Activated CD4-positive, alpha-beta memory T cell treated with anti-CD3 and anti-CD28 coated beads, Interleukin-2, amount 10 ng/mL, durations not matched to agents 7 days and 5 days (primary cell): ENCODE data around the gene INCENP. TPM values are rescaled to one million over a fixed set of nuclear protein-coding genes. Genes with fewer than 3 reads are reported as not detected.
A peak's percentile ranks its signal among the peaks of the same experiment; 100 is the strongest.
"Not testable (repeated sequence)": the region's sequence is repeated elsewhere in the genome, so short reads cannot be mapped to it uniquely, and the experiment has no call there.

Experiments used
- CTCF ChIA-PET: fragments of 350-600 bp; sonication (Branson Sonifier 250); formaldehyde crosslinking; loops from one replicate; lab custom pipeline; 2021; ENCODE audit warnings: antibody characterized with exemption, inconsistent platforms; lab: Charles Lee
- POLR2A ChIA-PET: fragments of 350-600 bp; sonication (Branson Sonifier 250); formaldehyde crosslinking; loops from one replicate; lab custom pipeline; 2021; ENCODE audit warnings: antibody characterized with exemption; lab: Charles Lee
- DNase-seq: peaks from one replicate; pipeline ENCODE4 v3.0.0-alpha.2; 2020
- H3K27ac Mint-ChIP-seq: one replicate; pipeline ENCODE4 v1.8.0; 2021; ENCODE audit warnings: mild to moderate bottlenecking, mixed read lengths
- H3K27me3 Mint-ChIP-seq: one replicate; pipeline ENCODE4 v1.8.0; 2021; ENCODE audit warnings: mixed read lengths
- H3K36me3 Mint-ChIP-seq: one replicate; pipeline ENCODE4 v1.8.0; 2021; ENCODE audit warnings: low read depth, mixed read lengths
- H3K4me1 Mint-ChIP-seq: one replicate; pipeline ENCODE4 v1.8.0; 2021; ENCODE audit warnings: mixed read lengths
- H3K4me3 Mint-ChIP-seq: one replicate; pipeline ENCODE4 v1.8.0; 2021; ENCODE audit warnings: mild to moderate bottlenecking, mixed read lengths
- H3K9me3 Mint-ChIP-seq: one replicate; pipeline ENCODE4 v1.8.0; 2021; ENCODE audit warnings: mixed read lengths
- total RNA-seq, 2 experiments: library from RNA; stranded (reverse); gene quantifications; one replicate each; pipeline ENCODE4 v1.2.3, GENCODE V29; 2021

INCENP gene
- 100 to 1,000 TPM; 156 to 169 TPM for total RNA-seq

- POLR2A ChIA-PET, result interaction anchor here (0.8 to 2.8 kb wide), 13 partner anchors 8 to 331 kb away, joined by 3 to 14 read pairs (median 4); partner anchors contain the start of genes FEN1 and FTH1
- CTCF ChIA-PET, result interaction anchor here (1.0 to 3.2 kb wide), 7 partner anchors 10 to 331 kb away, joined by 3 to 11 read pairs (median 5); partner anchors contain the start of gene FEN1
- H3K27me3 Mint-ChIP-seq, result peaks cover 4% of the 10 kb centered on the region
Measured at GRCh38 chr11:62123669-62124185, at the start of gene INCENP. Gene INCENP (plus strand): TSS chr11:62124011. CDS start chr11:62128162, 4,151 bp downstream.

GRCh38 chr11:62075438-62075837 is 48.4 kb upstream of the INCENP start:
- H3K27me3 Mint-ChIP-seq, result no peaks in the 10 kb centered on the region
- no peaks in the 10 kb centered on the region for H3K9me3 Mint-ChIP-seq
- no peak overlapping the region for H3K27ac Mint-ChIP-seq
- H3K4me1 Mint-ChIP-seq, result no peaks in the 10 kb centered on the region
- no peak for DNase-seq
- H3K4me3 Mint-ChIP-seq, result no peak overlapping the region
- no peaks in the 10 kb centered on the region for H3K36me3 Mint-ChIP-seq
- POLR2A ChIA-PET, result no interaction called here
- CTCF ChIA-PET, result no interaction called here

More at GRCh38 chr11:62123669-62124185, at the start of gene INCENP:
- Mint-ChIP-seq H3K9me3 (no peaks in the 10 kb centered on the region), H3K36me3 (peaks cover 34% of the 10 kb centered on the region), H3K4me1 (peaks cover 43% of the 10 kb centered on the region), H3K27ac (peak within 1 kb of the TSS; percentile 87), H3K4me3 (peak within 1 kb of the TSS; percentile 93)
- peak; percentile 96 for DNase-seq

- no peak for DNase-seq
- no peak overlapping the region for H3K27ac Mint-ChIP-seq
- H3K4me1 Mint-ChIP-seq, result peaks cover 7% of the 10 kb centered on the region
- ChIA-PET POLR2A (no interaction called here), CTCF (interaction anchor here (0.7 kb wide), 1 partner anchor 212 kb away, joined by 3 read pairs; no protein-coding TSS in a partner anchor)
- H3K36me3 Mint-ChIP-seq, result no peaks in the 10 kb centered on the region
- no peak overlapping the region for H3K4me3 Mint-ChIP-seq
- H3K9me3 Mint-ChIP-seq, result no peaks in the 10 kb centered on the region
- H3K27me3 Mint-ChIP-seq, result no peaks in the 10 kb centered on the region
Measured at GRCh38 chr11:62077132-62077531, 46.7 kb upstream of the INCENP start.

GRCh38 chr11:62081378-62082291 is 42.2 kb upstream of the INCENP start:
- H3K4me1 Mint-ChIP-seq, result peaks cover 8% of the 10 kb centered on the region
- peak; percentile 83 for DNase-seq
- H3K4me3 Mint-ChIP-seq, result no peak overlapping the region
- no peaks in the 10 kb centered on the region for H3K9me3 Mint-ChIP-seq
- no peak overlapping the region for H3K27ac Mint-ChIP-seq
- POLR2A ChIA-PET, result interaction anchor here (1.0 to 2.1 kb wide), 8 partner anchors 41 to 288 kb away, joined by 3 to 18 read pairs (median 4); partner anchors contain the start of genes BEST1, FEN1, FTH1 and TMEM258
- CTCF ChIA-PET, result interaction anchor here (0.6 to 11.6 kb wide), 67 partner anchors 8 to 334 kb away, joined by 3 to 295 read pairs (median 4); partner anchors contain the start of genes BEST1, FADS3, FEN1 and FTH1
- H3K36me3 Mint-ChIP-seq, result no peaks in the 10 kb centered on the region
- no peaks in the 10 kb centered on the region for H3K27me3 Mint-ChIP-seq

GRCh38 chr11:62082292-62082657 is 41.5 kb upstream of the INCENP start:
- H3K4me3 Mint-ChIP-seq, result no peak overlapping the region
- H3K9me3 Mint-ChIP-seq, result no peaks in the 10 kb centered on the region
- POLR2A ChIA-PET, result interaction anchor here (1.0 to 2.1 kb wide), 7 partner anchors 110 to 289 kb away, joined by 3 to 18 read pairs (median 4); partner anchors contain the start of genes BEST1, FEN1, FTH1 and TMEM258
- H3K27me3 Mint-ChIP-seq, result no peaks in the 10 kb centered on the region
- H3K27ac Mint-ChIP-seq, result no peak overlapping the region
- H3K36me3 Mint-ChIP-seq, result no peaks in the 10 kb centered on the region
- peaks cover 8% of the 10 kb centered on the region for H3K4me1 Mint-ChIP-seq
- CTCF ChIA-PET, result interaction anchor here (0.6 to 11.6 kb wide), 63 partner anchors 8 to 333 kb away, joined by 3 to 295 read pairs (median 5); partner anchors contain the start of genes BEST1, FADS3, FEN1 and FTH1
- DNase-seq, result no peak

- CTCF ChIA-PET, result interaction anchor here (1.3 to 11.6 kb wide), 4 partner anchors 17 to 185 kb away, joined by 3 to 295 read pairs (median 54); partner anchors contain the start of gene BEST1
- DNase-seq, H3K36me3 Mint-ChIP-seq, POLR2A ChIA-PET, H3K9me3 Mint-ChIP-seq, H3K4me3 Mint-ChIP-seq, H3K27ac Mint-ChIP-seq, H3K4me1 Mint-ChIP-seq, H3K27me3 Mint-ChIP-seq: not testable (repeated sequence)
Measured at GRCh38 chr11:62084801-62085200, 39.0 kb upstream of the INCENP start.

GRCh38 chr11:62087694-62088093 is 36.1 kb upstream of the INCENP start:
- CTCF ChIA-PET, result interaction anchor here (0.8 to 11.6 kb wide), 4 partner anchors 20 to 290 kb away, joined by 4 to 295 read pairs (median 8); no protein-coding TSS in a partner anchor
- H3K36me3 Mint-ChIP-seq, result peaks cover 3% of the 10 kb centered on the region
- H3K27ac Mint-ChIP-seq, result no peak overlapping the region
- H3K9me3 Mint-ChIP-seq, result peaks cover 10% of the 10 kb centered on the region
- peaks cover 8% of the 10 kb centered on the region for H3K27me3 Mint-ChIP-seq
- POLR2A ChIA-PET, result no interaction called here
- no peak overlapping the region for H3K4me3 Mint-ChIP-seq
- DNase-seq, result no peak
- H3K4me1 Mint-ChIP-seq, result no peaks in the 10 kb centered on the region

- no peak overlapping the region for H3K4me3 Mint-ChIP-seq
- POLR2A ChIA-PET, result no interaction called here
- H3K9me3 Mint-ChIP-seq, result peaks cover 10% of the 10 kb centered on the region
- no peak overlapping the region for H3K27ac Mint-ChIP-seq
- DNase-seq, result no peak
- H3K27me3 Mint-ChIP-seq, result peaks cover 10% of the 10 kb centered on the region
- H3K4me1 Mint-ChIP-seq, result no peaks in the 10 kb centered on the region
- H3K36me3 Mint-ChIP-seq, result peaks cover 3% of the 10 kb centered on the region
- CTCF ChIA-PET, result interaction anchor here (0.8 to 11.6 kb wide), 4 partner anchors 19 to 291 kb away, joined by 4 to 295 read pairs (median 8); no protein-coding TSS in a partner anchor
Measured at GRCh38 chr11:62088331-62088933, 35.4 kb upstream of the INCENP start.

GRCh38 chr11:62103141-62103540 is 20.7 kb upstream of the INCENP start:
- ChIA-PET POLR2A (interaction anchor here (1.3 kb wide), 1 partner anchor 20 kb away, joined by 4 read pairs; the partner anchor contains the start of gene INCENP), CTCF (interaction anchor here (0.9 to 1.6 kb wide), 4 partner anchors 8 to 205 kb away, joined by 3 to 7 read pairs (median 4); no protein-coding TSS in a partner anchor)
- H3K36me3 Mint-ChIP-seq, result no peaks in the 10 kb centered on the region
- H3K4me1 Mint-ChIP-seq, result peaks cover 16% of the 10 kb centered on the region
- peaks cover 3% of the 10 kb centered on the region for H3K9me3 Mint-ChIP-seq
- peaks cover 2% of the 10 kb centered on the region for H3K27me3 Mint-ChIP-seq
- H3K27ac Mint-ChIP-seq, result no peak overlapping the region
- no peak for DNase-seq
- H3K4me3 Mint-ChIP-seq, result no peak overlapping the region

GRCh38 chr11:62103986-62104385 is 19.8 kb upstream of the INCENP start:
- POLR2A ChIA-PET, result no interaction called here
- no peak overlapping the region for H3K27ac Mint-ChIP-seq
- no peak for DNase-seq
- H3K36me3 Mint-ChIP-seq, result no peaks in the 10 kb centered on the region
- H3K9me3 Mint-ChIP-seq, result peaks cover 3% of the 10 kb centered on the region
- no peak overlapping the region for H3K4me3 Mint-ChIP-seq
- peaks cover 16% of the 10 kb centered on the region for H3K4me1 Mint-ChIP-seq
- CTCF ChIA-PET, result interaction anchor here (0.9 to 1.6 kb wide), 4 partner anchors 9 to 206 kb away, joined by 3 to 7 read pairs (median 4); no protein-coding TSS in a partner anchor
- H3K27me3 Mint-ChIP-seq, result peaks cover 2% of the 10 kb centered on the region

GRCh38 chr11:62104816-62105653 is 18.8 kb upstream of the INCENP start:
- H3K4me1 Mint-ChIP-seq, result peaks cover 16% of the 10 kb centered on the region
- no peaks in the 10 kb centered on the region for H3K36me3 Mint-ChIP-seq
- peaks cover 3% of the 10 kb centered on the region for H3K9me3 Mint-ChIP-seq
- POLR2A ChIA-PET, result no interaction called here
- H3K27ac Mint-ChIP-seq, result peak overlapping the region; percentile 74
- CTCF ChIA-PET, result interaction anchor here (0.8 to 5.6 kb wide), 3 partner anchors 24 to 307 kb away, joined by 3 to 144 read pairs (median 84); no protein-coding TSS in a partner anchor
- H3K4me3 Mint-ChIP-seq, result peak overlapping the region; percentile 62
- H3K27me3 Mint-ChIP-seq, result peaks cover 2% of the 10 kb centered on the region
- peak; percentile 24 for DNase-seq
